Activated naive CD4-positive, alpha-beta T cell treated with Interleukin-2 at 50 U/mL for 16 hours (primary cell): ENCODE results near the gene COL1A2.

Experiments
- DNase-seq: peaks from one replicate; pipeline ENCODE4 v3.0.0-alpha.2; 2020

Gene COL1A2

GRCh38 chr7:94439893-94440381, 45.2 kb downstream of the COL1A2 start:
- no peak for DNase-seq

- DNase-seq: no peak
Observed at GRCh38 chr7:94440451-94441039, 45.9 kb downstream of the COL1A2 start.

- no peak for DNase-seq
Observed at GRCh38 chr7:94441138-94441537, 46.4 kb downstream of the COL1A2 start.

GRCh38 chr7:94442639-94443038, 47.9 kb downstream of the COL1A2 start:
- DNase-seq: no peak

- no peak for DNase-seq
Observed at GRCh38 chr7:94444813-94445212, 50.1 kb downstream of the COL1A2 start.

- DNase-seq: no peak
Observed at GRCh38 chr7:94445696-94446194, 51.0 kb downstream of the COL1A2 start.

- no peak for DNase-seq
Observed at GRCh38 chr7:94446308-94446707, 51.6 kb downstream of the COL1A2 start.

- no peak for DNase-seq
Observed at GRCh38 chr7:94449151-94449725, 54.5 kb downstream of the COL1A2 start.

GRCh38 chr7:94450044-94450697, 55.5 kb downstream of the COL1A2 start:
- DNase-seq: no peak

- DNase-seq: no peak
Observed at GRCh38 chr7:94451187-94451586, 56.5 kb downstream of the COL1A2 start.

GRCh38 chr7:94452239-94452638, 57.5 kb downstream of the COL1A2 start:
- no peak for DNase-seq

- no peak for DNase-seq
Observed at GRCh38 chr7:94453898-94454297, 59.2 kb downstream of the COL1A2 start.

GRCh38 chr7:94458041-94458440, 63.3 kb downstream of the COL1A2 start:
- no peak for DNase-seq

- no peak for DNase-seq
Observed at GRCh38 chr7:94466516-94466915, 71.8 kb downstream of the COL1A2 start.

GRCh38 chr7:94471604-94472003, 76.9 kb downstream of the COL1A2 start:
- DNase-seq: no peak

GRCh38 chr7:94472608-94473007, 77.9 kb downstream of the COL1A2 start:
- no peak for DNase-seq

- DNase-seq: no peak
Observed at GRCh38 chr7:94476251-94476840, 81.7 kb downstream of the COL1A2 start.

GRCh38 chr7:94477878-94478277, 83.2 kb downstream of the COL1A2 start:
- DNase-seq: no peak

- DNase-seq: no peak
Observed at GRCh38 chr7:94478648-94479214, 84.0 kb downstream of the COL1A2 start.
